ENCODE data around the gene CD58. TPM values are rescaled to one million over a fixed set of nuclear protein-coding genes. Genes with fewer than 3 reads are reported as not detected.
"Not testable (repeated sequence)": the region's sequence is repeated elsewhere in the genome, so short reads cannot be mapped to it uniquely, and the experiment has no call there.

The CD58 gene
- total RNA-seq, 8 experiments from 2014 or later: 2.5 to 64.5 (median 12.8) TPM

GRCh38 chr1:116565222-116565621 is 5.6 kb downstream of the CD58 start:
- H3K27ac ChIP-seq: no peak overlapping the region
- 56 to 100% (median 92%) methylated on average over 1 of the region's 1 CpG; no CpG with 5 or more reads in 4 of the 10 experiments for whole genome bisulfite sequencing, 10 experiments
- in situ Hi-C loops (cut with MboI; ENCODE audit: low pct_unique_long_range_greater_than_20kb in 2 of 9, low sequenced_read_pairs in 9 of 9, unreplicated experiment in 9 of 9): loop anchor here in 2 of 9 experiments (25.0 kb wide), 1 partner anchor 497 kb away; the partner anchor contains the start of gene TTF2 (in 2 of the 2)
- H3K4me1 ChIP-seq (replicated peaks in 1 of 2): no peaks in the 10 kb centered on the region
- H3K4me3 ChIP-seq: no peak overlapping the region
- ATAC-seq (replicated peaks in 6 of 8): no peak

GRCh38 chr1:116564426-116564825 is 6.4 kb downstream of the CD58 start:
- in situ Hi-C loops (cut with MboI; ENCODE audit: low pct_unique_long_range_greater_than_20kb in 2 of 9, low sequenced_read_pairs in 9 of 9, unreplicated experiment in 9 of 9): loop anchor here in 2 of 9 experiments (25.0 kb wide), 1 partner anchor 498 kb away; the partner anchor contains the start of gene TTF2 (in 2 of the 2)
- ATAC-seq (replicated peaks in 6 of 8): no peak
- WGBS, 10 experiments: 33 to 100% (median 87%) methylated on average over 1 of the region's 1 CpG; no CpG with 5 or more reads in 4 of the 10 experiments

GRCh38 chr1:116562465-116562864 is 8.4 kb downstream of the CD58 start:
- ATAC-seq (replicated peaks in 6 of 8): not testable (repeated sequence)
- in situ Hi-C loops (cut with MboI; ENCODE audit: low pct_unique_long_range_greater_than_20kb in 2 of 9, low sequenced_read_pairs in 9 of 9, unreplicated experiment in 9 of 9): loop anchor here in 2 of 9 experiments (25.0 kb wide), 1 partner anchor 500 kb away; the partner anchor contains the start of gene TTF2 (in 2 of the 2)
- WGBS, 10 experiments: 81 to 100% (median 90%) methylated on average over 1 to 4 of the region's 4 CpGs; no CpG with 5 or more reads in 3 of the 10 experiments

More at GRCh38 chr1:116564426-116564825, 6.4 kb downstream of the CD58 start:
- Histone ChIP-seq H3K4me3 (no peak overlapping the region), H3K27ac (no peak overlapping the region), H3K4me1 (replicated peaks in 1 of 2) (no peaks in the 10 kb centered on the region)

GRCh38 chr1:116561563-116561962 is 9.3 kb downstream of the CD58 start:
- no peak overlapping the region for H3K4me3 ChIP-seq
- in situ Hi-C loops (cut with MboI; ENCODE audit: low pct_unique_long_range_greater_than_20kb in 2 of 9, low sequenced_read_pairs in 9 of 9, unreplicated experiment in 9 of 9): loop anchor here in 2 of 9 experiments (25.0 kb wide), 1 partner anchor 501 kb away; the partner anchor contains the start of gene TTF2 (in 2 of the 2)
- no peak overlapping the region for H3K27ac ChIP-seq
- no peaks in the 10 kb centered on the region for H3K4me1 ChIP-seq (replicated peaks in 1 of 2)
- ATAC-seq (replicated peaks in 6 of 8): no peak

More at GRCh38 chr1:116562465-116562864, 8.4 kb downstream of the CD58 start:
- not testable (repeated sequence) for H3K4me3 ChIP-seq; H3K27ac ChIP-seq; H3K4me1 ChIP-seq (replicated peaks in 1 of 2)

GRCh38 chr1:116560704-116561490 is 9.9 kb downstream of the CD58 start:
- Histone ChIP-seq H3K27ac (no peak overlapping the region), H3K4me3 (no peak overlapping the region), H3K4me1 (replicated peaks in 1 of 2) (no peaks in the 10 kb centered on the region)
- 80 to 94% (median 85%) methylated on average over 1 to 4 of the region's 4 CpGs for WGBS, 10 experiments
- in situ Hi-C loops (cut with MboI; ENCODE audit: low pct_unique_long_range_greater_than_20kb in 2 of 9, low sequenced_read_pairs in 9 of 9, unreplicated experiment in 9 of 9): loop anchor here in 2 of 9 experiments (25.0 kb wide), 1 partner anchor 501 kb away; the partner anchor contains the start of gene TTF2 (in 2 of the 2)
- no peak for ATAC-seq (replicated peaks in 6 of 8)

GRCh38 chr1:116559304-116559761 is 11.5 kb downstream of the CD58 start:
- WGBS, 10 experiments: 87 to 100% (median 94%) methylated on average over 3 to 8 of the region's 8 CpGs; no CpG with 5 or more reads in 2 of the 10 experiments
- in situ Hi-C loops (cut with MboI; ENCODE audit: low pct_unique_long_range_greater_than_20kb in 2 of 9, low sequenced_read_pairs in 9 of 9, unreplicated experiment in 9 of 9): loop anchor here in 2 of 9 experiments (25.0 kb wide), 1 partner anchor 503 kb away; the partner anchor contains the start of gene TTF2 (in 2 of the 2)
- Histone ChIP-seq H3K27ac (no peak overlapping the region), H3K4me3 (no peak overlapping the region), H3K4me1 (replicated peaks in 1 of 2) (no peaks in the 10 kb centered on the region)
- ATAC-seq (replicated peaks in 6 of 8): no peak

- in situ Hi-C loops (cut with MboI; ENCODE audit: low pct_unique_long_range_greater_than_20kb in 2 of 9, low sequenced_read_pairs in 9 of 9, unreplicated experiment in 9 of 9): loop anchor here in 2 of 9 experiments (25.0 kb wide), 1 partner anchor 504 kb away; the partner anchor contains the start of gene TTF2 (in 2 of the 2)
- no peak overlapping the region for H3K27ac ChIP-seq
- WGBS, 10 experiments: 56 to 88% (median 67%) methylated on average over 1 of the region's 1 CpG; no CpG with 5 or more reads in 4 of the 10 experiments
- no peak overlapping the region for H3K4me3 ChIP-seq
- no peak for ATAC-seq (replicated peaks in 6 of 8)
- H3K4me1 ChIP-seq (replicated peaks in 1 of 2): no peaks in the 10 kb centered on the region
These were observed 12.3 kb downstream of the CD58 start for GRCh38 chr1:116558571-116558970.

GRCh38 chr1:116558140-116558549 is 12.7 kb downstream of the CD58 start:
- WGBS, 10 experiments: 33 to 90% (median 78%) methylated on average over 1 to 4 of the region's 4 CpGs
- in situ Hi-C loops (cut with MboI; ENCODE audit: low pct_unique_long_range_greater_than_20kb in 2 of 9, low sequenced_read_pairs in 9 of 9, unreplicated experiment in 9 of 9): loop anchor here in 2 of 9 experiments (25.0 kb wide), 1 partner anchor 504 kb away; the partner anchor contains the start of gene TTF2 (in 2 of the 2)
- H3K4me3 ChIP-seq: no peak overlapping the region
- ATAC-seq (replicated peaks in 6 of 8): no peak
- no peaks in the 10 kb centered on the region for H3K4me1 ChIP-seq (replicated peaks in 1 of 2)
- no peak overlapping the region for H3K27ac ChIP-seq

GRCh38 chr1:116557323-116557878 is 13.4 kb downstream of the CD58 start:
- in situ Hi-C loops (cut with MboI; ENCODE audit: low pct_unique_long_range_greater_than_20kb in 2 of 9, low sequenced_read_pairs in 9 of 9, unreplicated experiment in 9 of 9): loop anchor here in 2 of 9 experiments (25.0 kb wide), 1 partner anchor 505 kb away; the partner anchor contains the start of gene TTF2 (in 2 of the 2)
- no peak for ATAC-seq (replicated peaks in 6 of 8)
- WGBS, 10 experiments: 79 to 100% (median 94%) methylated on average over 1 to 4 of the region's 4 CpGs
- no peak overlapping the region for H3K27ac ChIP-seq
- no peak overlapping the region for H3K4me3 ChIP-seq
- no peaks in the 10 kb centered on the region for H3K4me1 ChIP-seq (replicated peaks in 1 of 2)

GRCh38 chr1:116556289-116557006 is 14.4 kb downstream of the CD58 start:
- no peak overlapping the region for H3K4me3 ChIP-seq
- in situ Hi-C loops (cut with MboI; ENCODE audit: low pct_unique_long_range_greater_than_20kb in 2 of 9, low sequenced_read_pairs in 9 of 9, unreplicated experiment in 9 of 9): loop anchor here in 2 of 9 experiments (25.0 kb wide), 1 partner anchor 506 kb away; the partner anchor contains the start of gene TTF2 (in 2 of the 2)
- 5 to 100% (median 86%) methylated on average over 2 to 6 of the region's 6 CpGs; no CpG with 5 or more reads in 1 of the 10 experiments for whole genome bisulfite sequencing, 10 experiments
- ATAC-seq (replicated peaks in 6 of 8): peak in 3 of 8 experiments; percentile 49 to 99 (median 98)
- H3K27ac ChIP-seq: no peak overlapping the region
- no peaks in the 10 kb centered on the region for H3K4me1 ChIP-seq (replicated peaks in 1 of 2)

- Histone ChIP-seq H3K4me1 (replicated peaks in 1 of 2) (no peaks in the 10 kb centered on the region), H3K27ac (no peak overlapping the region), H3K4me3 (no peak overlapping the region)
- ATAC-seq (replicated peaks in 6 of 8): no peak
- in situ Hi-C loops (cut with MboI; ENCODE audit: low pct_unique_long_range_greater_than_20kb in 2 of 9, low sequenced_read_pairs in 9 of 9, unreplicated experiment in 9 of 9): loop anchor here in 2 of 9 experiments (25.0 kb wide), 1 partner anchor 507 kb away; the partner anchor contains the start of gene TTF2 (in 2 of the 2)
- 75 to 100% (median 94%) methylated on average over 1 to 2 of the region's 2 CpGs; no CpG with 5 or more reads in 1 of the 10 experiments for WGBS, 10 experiments
These were observed 15.9 kb downstream of the CD58 start for GRCh38 chr1:116554924-116555323.

All from motor neuron (in vitro differentiated cells).